Muscle layer of colon (tissue), 2 donors: Measurements from ENCODE around the gene SHC1.

Source experiments
- H3K27ac ChIP-seq: one replicate; pipeline ENCODE4 v1.7.0; 2013; ENCODE audit warnings: low read depth, mild to moderate bottlenecking, low read length, moderate library complexity
- H3K27me3 ChIP-seq, 2 donors: one replicate each; pipeline ENCODE4 v1.7.0; 2013; ENCODE audit warnings: low read length in 2 of 2, mild to moderate bottlenecking in 2 of 2; ENCODE audit not compliant: insufficient read depth in 2 of 2, control insufficient read depth in 1 of 2
- H3K36me3 ChIP-seq: one replicate; pipeline ENCODE4 v1.7.0; 2013; ENCODE audit warnings: mild to moderate bottlenecking, low read length; ENCODE audit not compliant: insufficient read depth
- H3K4me1 ChIP-seq: one replicate; pipeline ENCODE4 v1.7.0; 2013; ENCODE audit warnings: mild to moderate bottlenecking, low read length; ENCODE audit not compliant: insufficient read depth
- H3K4me3 ChIP-seq, 2 donors: one replicate each; pipeline ENCODE4 v1.7.0; 2013; ENCODE audit warnings: low read length in 2 of 2, low read depth in 1 of 2, mild to moderate bottlenecking in 1 of 2, moderate library complexity in 1 of 2
- H3K9ac ChIP-seq: one replicate; pipeline ENCODE4 v1.7.0; 2013; ENCODE audit warnings: low read length
- H3K9me3 ChIP-seq: one replicate; pipeline ENCODE4 v1.7.0; 2013; ENCODE audit warnings: mild to moderate bottlenecking, low read length
- donor health status: abdominal sarcoma.
- donor health status: Adenocarcinoma of cecum.

SHC1 gene

DNA sequence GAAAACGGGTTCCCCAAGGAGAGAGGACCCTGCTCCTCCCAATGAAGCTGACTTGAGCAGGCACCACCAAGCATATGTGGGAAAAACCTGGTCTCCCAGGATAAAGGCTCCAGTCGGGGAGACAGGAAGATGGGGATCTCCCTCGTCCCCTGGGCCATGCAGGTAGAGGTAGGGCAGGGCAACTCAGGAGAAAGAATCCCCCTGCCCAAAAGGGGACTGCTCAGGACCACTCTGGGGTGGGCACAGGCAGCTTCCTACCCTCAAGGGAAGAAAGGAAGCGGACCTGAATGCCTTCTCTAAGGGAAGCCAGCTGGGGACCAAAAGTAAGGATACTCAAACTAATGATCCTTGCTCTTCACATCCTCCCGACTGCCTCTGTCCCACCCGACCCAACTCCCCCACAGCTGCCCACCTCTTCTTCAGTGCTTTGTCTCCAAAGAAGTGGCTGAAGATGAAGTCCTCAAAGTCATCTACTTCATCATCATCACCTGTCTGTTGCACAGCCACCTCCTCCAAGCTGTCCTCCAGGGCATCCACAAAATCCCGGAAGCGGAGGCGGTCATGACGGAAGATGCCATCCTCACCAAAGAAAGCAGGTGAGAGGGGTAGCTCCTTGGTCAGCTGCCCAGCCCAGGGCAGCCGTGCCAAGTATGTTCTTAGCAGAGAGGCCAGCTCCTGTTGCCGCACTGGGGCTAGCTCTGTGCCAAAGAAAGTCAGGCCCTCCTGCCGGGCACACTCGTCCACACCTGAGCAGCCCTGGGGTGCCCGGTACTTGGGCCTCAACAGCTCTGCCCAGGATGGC, 25.2 kb downstream of the SHC1 start:
- H3K27ac ChIP-seq = no peak overlapping the region
- H3K36me3 ChIP-seq = peaks cover 38% of the 10 kb centered on the region
- no peak overlapping the region for H3K9ac ChIP-seq

DNA sequence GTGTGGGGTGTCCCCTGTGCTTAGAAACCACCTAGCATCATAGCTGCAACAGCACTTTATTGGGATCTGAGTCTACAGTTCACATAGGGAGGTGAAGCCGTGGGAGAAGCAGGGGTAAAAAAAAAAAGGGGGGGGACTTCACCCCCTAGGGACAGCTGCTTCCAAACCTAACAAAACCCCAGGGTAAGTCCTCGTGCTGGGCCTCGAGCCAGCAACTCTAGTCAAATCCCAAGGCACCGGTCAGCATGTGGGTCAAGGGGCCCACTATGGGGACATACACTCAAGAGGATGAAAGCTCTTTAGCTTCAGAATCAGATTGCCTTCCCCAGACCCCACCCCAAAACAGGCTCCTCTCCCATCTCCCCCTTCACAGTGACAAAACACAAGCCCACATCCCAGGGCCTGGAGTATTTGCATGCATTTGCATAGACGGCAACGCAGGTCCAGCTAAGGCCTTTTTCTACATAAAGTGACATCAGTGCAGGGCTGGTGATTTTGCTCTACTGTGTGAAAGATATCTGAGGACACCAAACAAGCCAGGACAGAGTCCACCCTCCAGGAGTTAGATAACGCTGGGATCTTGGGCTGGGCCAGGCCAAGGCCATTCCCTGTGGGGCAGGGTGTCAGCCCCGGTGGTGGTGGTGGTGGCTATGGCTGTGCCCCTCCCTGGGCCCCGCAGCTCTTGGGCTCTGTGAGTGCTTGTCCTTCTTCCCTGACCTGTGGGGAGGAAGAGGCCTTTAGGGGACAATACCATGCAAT, 26.0 kb downstream of the SHC1 start:
- no peaks in the 10 kb centered on the region for H3K27me3 ChIP-seq
- H3K9ac ChIP-seq = no peak overlapping the region
- H3K36me3 ChIP-seq = peaks cover 38% of the 10 kb centered on the region
- peaks cover 15% of the 10 kb centered on the region for H3K4me1 ChIP-seq
- H3K9me3 ChIP-seq = no peaks in the 10 kb centered on the region
- H3K4me3 ChIP-seq = no peak overlapping the region
- peak overlapping the region; percentile 23 for H3K27ac ChIP-seq

More for the DNA sequence above, 25.2 kb downstream of the SHC1 start:
- H3K4me1 ChIP-seq = peaks cover 15% of the 10 kb centered on the region
- no peaks in the 10 kb centered on the region for H3K27me3 ChIP-seq
- no peaks in the 10 kb centered on the region for H3K9me3 ChIP-seq
- no peak overlapping the region for H3K4me3 ChIP-seq

DNA sequence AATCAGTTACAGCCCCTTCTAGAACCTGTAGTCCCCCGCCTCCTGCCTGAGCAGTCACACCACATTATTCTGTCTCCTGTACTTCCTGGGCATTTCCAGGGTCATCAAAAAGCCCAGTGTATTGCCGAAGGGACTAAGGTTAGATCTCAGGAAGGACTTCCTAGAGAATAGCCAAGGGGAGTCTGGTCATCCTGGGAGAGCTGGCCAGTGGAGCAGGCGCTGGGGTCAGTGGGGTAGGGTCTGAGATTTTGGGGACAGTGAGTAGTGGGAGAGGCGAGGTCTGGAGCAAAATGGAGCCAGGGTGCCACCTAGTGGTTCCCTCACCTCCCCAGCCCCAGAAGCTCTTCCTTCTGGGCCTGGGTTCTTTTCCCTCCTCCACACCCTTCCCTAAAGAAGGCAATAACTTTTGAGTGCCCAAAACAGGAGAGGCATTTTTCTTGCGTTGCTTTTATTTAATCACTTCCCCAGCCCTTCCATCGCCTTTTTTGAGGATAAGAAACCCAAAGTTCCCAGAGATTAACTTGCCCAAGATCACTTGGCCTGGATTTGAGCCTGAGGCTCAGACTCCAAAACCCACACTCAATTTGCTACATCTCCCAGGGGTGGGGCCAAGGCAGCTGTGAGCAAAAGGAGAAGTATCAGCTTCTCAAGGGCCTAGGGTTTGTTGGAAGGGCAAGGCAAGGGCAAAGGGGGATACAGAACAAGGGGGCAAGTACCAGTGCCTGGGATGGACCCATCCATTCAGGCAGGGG, 26.7 kb downstream of the SHC1 start:
- H3K36me3 ChIP-seq = peaks cover 37% of the 10 kb centered on the region
- H3K9me3 ChIP-seq = no peaks in the 10 kb centered on the region
- H3K4me1 ChIP-seq = peaks cover 15% of the 10 kb centered on the region
- no peaks in the 10 kb centered on the region for H3K27me3 ChIP-seq
- H3K27ac ChIP-seq = peak overlapping the region; percentile 23
- no peak overlapping the region for H3K9ac ChIP-seq
- H3K4me3 ChIP-seq = no peak overlapping the region

DNA sequence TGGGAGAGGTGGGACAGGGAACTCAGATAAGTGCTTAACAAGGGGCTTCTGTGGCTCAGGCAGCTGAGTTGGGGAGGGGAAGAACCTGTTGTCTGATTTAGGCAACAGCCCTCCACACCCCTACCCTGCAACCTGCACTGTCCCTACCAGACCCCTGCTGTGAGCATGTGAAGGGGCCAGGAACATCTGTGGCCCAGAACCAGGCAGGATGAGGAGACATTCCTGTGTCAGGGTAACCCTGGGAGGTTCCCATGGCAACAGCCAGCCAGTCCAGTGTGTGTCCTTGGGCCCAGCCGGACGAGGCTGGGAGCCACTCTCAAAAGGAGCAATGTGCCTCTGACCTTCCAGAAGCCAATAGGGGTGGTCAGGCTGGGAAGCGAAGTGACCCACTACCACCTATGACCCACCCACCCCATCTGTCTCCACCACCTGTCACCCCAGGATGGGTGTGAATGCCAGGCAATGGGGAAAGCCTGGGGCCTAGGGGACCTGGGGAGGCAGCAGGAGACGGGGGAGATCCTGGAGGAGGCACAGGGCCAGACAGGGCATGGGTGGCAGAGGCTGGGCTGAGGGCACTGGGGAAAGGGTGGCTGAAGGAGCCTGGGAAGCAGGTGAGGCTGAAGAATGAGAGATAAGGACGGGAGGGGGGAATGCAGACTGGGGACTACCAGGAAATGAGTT, 29.1 kb downstream of the SHC1 start:
- Histone ChIP-seq H3K9me3 (no peaks in the 10 kb centered on the region), H3K36me3 (peaks cover 20% of the 10 kb centered on the region), H3K27ac (no peak overlapping the region), H3K9ac (no peak overlapping the region), H3K27me3 (no peaks in the 10 kb centered on the region), H3K4me3 (no peak overlapping the region), H3K4me1 (peaks cover 22% of the 10 kb centered on the region)

DNA sequence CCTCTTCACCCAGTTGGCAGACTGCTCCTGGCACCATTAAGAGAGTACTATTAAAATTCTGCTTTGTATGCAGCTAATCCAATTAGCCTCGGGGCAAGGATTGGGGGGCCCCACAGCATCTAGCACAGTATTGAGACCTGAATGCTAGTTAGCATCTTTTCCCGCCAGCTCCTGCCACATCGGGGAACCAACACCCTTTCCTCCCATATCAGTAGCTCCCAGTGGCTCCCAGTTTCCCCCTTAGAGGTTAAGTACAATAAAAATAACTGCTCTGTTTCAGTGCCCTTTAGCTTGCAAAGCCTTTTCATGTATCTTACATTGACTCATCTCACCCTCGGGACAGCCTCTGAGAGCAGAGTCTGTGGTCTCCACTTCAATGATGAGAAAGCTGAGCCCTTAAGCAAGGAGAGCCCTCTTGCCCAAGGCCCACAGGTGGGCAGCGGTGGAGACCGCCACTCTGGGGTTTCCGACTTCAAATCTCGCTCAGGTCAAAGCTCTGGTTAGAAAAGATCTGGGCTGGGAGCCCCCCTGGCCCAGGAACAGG, 29.8 kb downstream of the SHC1 start:
- Histone ChIP-seq H3K4me1 (peaks cover 25% of the 10 kb centered on the region), H3K4me3 (no peak overlapping the region), H3K27ac (no peak overlapping the region), H3K36me3 (peaks cover 18% of the 10 kb centered on the region), H3K9me3 (no peaks in the 10 kb centered on the region), H3K27me3 (no peaks in the 10 kb centered on the region), H3K9ac (no peak overlapping the region)

DNA sequence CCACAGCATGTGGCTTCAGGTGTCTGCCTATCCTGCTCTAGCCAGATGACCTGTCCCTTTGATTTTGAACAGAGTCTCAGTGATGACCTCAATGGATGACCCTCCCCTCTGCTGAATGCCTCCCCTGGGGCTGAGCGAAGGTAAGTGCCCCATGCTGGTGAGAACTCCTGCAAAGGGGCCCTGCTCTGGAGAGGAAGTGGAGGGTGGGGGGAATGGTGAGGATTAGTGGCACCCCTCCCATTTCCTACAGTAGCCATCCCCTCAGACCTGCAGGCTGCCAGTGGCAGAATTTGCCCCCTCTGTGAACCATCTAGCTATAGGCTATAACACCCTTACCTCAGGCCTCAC, 30.4 kb downstream of the SHC1 start:
- no peaks in the 10 kb centered on the region for H3K9me3 ChIP-seq
- H3K9ac ChIP-seq = no peak overlapping the region
- H3K27me3 ChIP-seq = no peaks in the 10 kb centered on the region
- H3K4me3 ChIP-seq = no peak overlapping the region
- peaks cover 31% of the 10 kb centered on the region for H3K4me1 ChIP-seq
- no peak overlapping the region for H3K27ac ChIP-seq
- peaks cover 13% of the 10 kb centered on the region for H3K36me3 ChIP-seq

DNA sequence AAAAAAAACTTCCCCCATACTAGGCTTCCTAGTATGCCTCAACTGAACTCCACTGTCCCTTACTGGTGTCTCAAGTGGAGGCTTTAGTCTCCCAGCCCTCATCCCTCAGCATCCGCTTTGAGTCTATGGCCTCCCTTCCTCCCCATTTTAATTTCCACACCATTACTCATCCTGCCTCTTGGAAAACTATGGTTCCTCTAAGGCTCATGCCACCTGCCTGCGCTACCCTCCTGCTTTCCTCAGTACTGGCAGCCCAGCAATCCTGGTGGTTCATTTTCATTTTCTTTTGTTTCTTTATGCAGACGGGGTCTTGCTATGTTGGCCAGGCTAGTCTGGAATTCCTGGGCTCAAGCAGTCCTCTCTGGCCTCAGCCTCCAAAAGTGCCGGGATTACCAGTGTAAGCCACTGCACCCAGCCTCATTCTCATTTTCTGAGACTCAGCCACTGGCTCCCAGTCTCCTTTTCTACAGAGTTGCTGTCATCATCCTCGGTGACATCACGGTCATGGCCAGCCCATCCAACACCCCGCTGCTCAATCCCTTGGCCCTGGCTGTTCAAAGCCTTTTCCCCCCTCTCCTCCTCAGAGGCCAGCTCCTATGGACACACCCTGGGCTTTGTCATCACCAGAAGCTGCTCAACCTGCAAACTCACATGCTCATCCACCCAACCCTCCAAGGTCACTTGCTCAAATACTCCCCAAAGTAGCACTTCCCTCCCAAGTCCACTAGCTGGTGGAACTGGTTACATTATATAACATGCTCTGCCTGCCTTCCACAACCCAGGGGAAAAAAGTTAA, 31.7 kb downstream of the SHC1 start:
- H3K9ac ChIP-seq = no peak overlapping the region
- peaks cover 26% of the 10 kb centered on the region for H3K4me1 ChIP-seq
- H3K4me3 ChIP-seq = no peak overlapping the region
- H3K27me3 ChIP-seq = no peaks in the 10 kb centered on the region
- H3K9me3 ChIP-seq = no peaks in the 10 kb centered on the region
- H3K36me3 ChIP-seq = no peaks in the 10 kb centered on the region
- peak overlapping the region; percentile 100 for H3K27ac ChIP-seq

DNA sequence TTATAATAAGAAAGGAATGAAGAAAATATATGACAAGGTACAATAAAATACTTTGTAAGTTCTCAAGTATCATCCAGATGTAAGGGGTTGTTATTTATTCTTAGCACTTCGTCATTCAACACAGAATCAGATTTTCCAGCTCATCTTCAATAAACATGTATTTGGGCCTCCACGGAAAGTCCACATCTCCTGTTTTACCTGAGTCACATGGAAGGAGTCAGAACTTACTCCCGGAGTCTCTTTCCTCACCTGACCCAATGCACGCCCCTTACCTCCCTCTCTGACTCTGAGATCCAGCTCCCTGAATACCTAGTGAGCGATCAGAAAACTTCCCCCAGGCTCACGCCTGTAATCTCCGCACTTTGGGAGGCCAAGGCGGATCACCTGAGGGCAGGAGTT, 32.6 kb downstream of the SHC1 start:
- no peaks in the 10 kb centered on the region for H3K9me3 ChIP-seq
- peak overlapping the region in 1 of 2 donors; percentile 75 for H3K4me3 ChIP-seq
- peaks cover 19% of the 10 kb centered on the region for H3K4me1 ChIP-seq
- H3K36me3 ChIP-seq = no peaks in the 10 kb centered on the region
- H3K9ac ChIP-seq = peak overlapping the region; percentile 42
- peak overlapping the region; percentile 100 for H3K27ac ChIP-seq
- no peaks in the 10 kb centered on the region for H3K27me3 ChIP-seq

DNA sequence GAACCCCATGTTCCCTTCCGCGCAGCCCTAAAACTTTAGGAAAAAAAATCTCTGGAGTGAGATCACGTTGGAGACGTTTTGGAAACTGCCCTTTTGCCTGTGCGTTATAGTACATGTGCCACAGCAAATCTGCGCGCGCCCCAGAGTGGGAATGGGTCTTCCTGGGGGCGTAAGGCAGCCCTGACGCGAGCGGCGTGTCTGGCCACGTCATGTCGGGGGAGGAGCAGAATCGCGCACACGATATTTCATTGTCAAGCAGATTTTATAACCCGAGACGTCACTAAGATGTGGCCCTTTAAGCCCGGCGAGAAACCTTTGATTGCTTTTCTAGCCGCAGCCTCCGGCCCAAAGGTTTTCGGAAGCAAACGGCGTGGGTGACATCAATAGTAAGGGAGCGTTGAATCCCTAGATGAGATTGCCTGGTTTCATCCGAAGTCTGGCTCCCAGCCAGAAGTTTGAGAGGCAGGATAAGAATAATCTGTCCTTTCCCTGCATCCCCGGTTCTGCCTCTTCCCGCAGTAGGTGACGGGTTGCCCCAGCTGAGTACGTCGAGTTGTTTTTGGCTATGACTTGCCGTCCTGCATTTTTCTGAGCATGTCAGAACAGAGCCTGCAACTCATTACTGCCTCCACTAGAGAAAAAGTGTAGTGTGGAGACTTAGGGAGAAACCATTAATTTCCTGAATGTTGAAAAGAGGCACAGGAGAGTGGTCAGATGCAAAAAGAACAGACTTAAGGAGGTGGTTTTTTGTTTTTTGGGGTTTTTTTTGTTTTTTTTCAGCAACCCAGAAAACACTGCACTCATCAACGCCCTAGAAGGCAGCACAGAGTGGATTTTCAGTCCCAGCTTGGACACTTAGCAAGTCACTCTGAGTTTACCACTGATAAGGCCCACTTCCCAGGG, 33.2 kb downstream of the SHC1 start:
- no peaks in the 10 kb centered on the region for H3K36me3 ChIP-seq
- H3K9me3 ChIP-seq = no peaks in the 10 kb centered on the region
- peak overlapping the region; percentile 42 for H3K9ac ChIP-seq
- H3K4me3 ChIP-seq = peak overlapping the region; percentile 70 to 75
- H3K27me3 ChIP-seq = no peaks in the 10 kb centered on the region
- peak overlapping the region; percentile 100 for H3K27ac ChIP-seq
- H3K4me1 ChIP-seq = peaks cover 19% of the 10 kb centered on the region
